Panc1 (cell line): ENCODE measurements around the gene ARFGEF3.
A peak's percentile ranks its signal among the peaks of the same experiment; 100 is the strongest.

ENCODE experiments used
- CTCF ChIP-seq: fragments of 450-650 bp; IDR thresholded peaks from 2 replicates; pipeline ENCODE4 v1.5.1; 2017; ENCODE audit warnings: mild to moderate bottlenecking
- POLR2AphosphoS5 ChIP-seq: IDR thresholded peaks from 2 replicates; pipeline ENCODE4 v1.6.1; 2012; ENCODE audit warnings: mild to moderate bottlenecking, low read depth, low read length, moderate library complexity
- REST ChIP-seq, 2 experiments: IDR thresholded peaks; 2 replicates each; pipeline ENCODE4 v1.6.1; 2011 to 2012; ENCODE audit warnings: low read depth in 2 of 2, control low read depth in 1 of 2, low read length in 1 of 2, mild to moderate bottlenecking in 1 of 2, moderate library complexity in 1 of 2; ENCODE audit not compliant: insufficient read depth in 1 of 2
- SIN3A ChIP-seq: IDR thresholded peaks from 2 replicates; pipeline ENCODE4 v1.6.1; 2012; ENCODE audit warnings: low read depth, mild to moderate bottlenecking, low read length, moderate library complexity, borderline replicate concordance; ENCODE audit not compliant: insufficient read depth
- TCF7L2 ChIP-seq: IDR thresholded peaks from 2 replicates; pipeline ENCODE4 v1.6.1; 2011; ENCODE audit warnings: mild to moderate bottlenecking, low read depth, low read length, inconsistent platforms

GRCh38 chr6:138287144-138287955 is 125.6 kb downstream of the ARFGEF3 start:
- TF ChIP-seq REST (IDR thresholded peaks at IDR 0.05; ENCODE audit: insufficient read depth in 1 of 2, low read depth in 2 of 2, low read length in 1 of 2) (no peak), CTCF (peak; percentile 79), POLR2AphosphoS5 (no peak), SIN3A (no peak), TCF7L2 (no peak)
